ENCODE data around the gene FOXP1.
"Not testable (repeated sequence)": the region's sequence is repeated elsewhere in the genome, so short reads cannot be mapped to it uniquely, and the experiment has no call there.

FOXP1 gene

DNA sequence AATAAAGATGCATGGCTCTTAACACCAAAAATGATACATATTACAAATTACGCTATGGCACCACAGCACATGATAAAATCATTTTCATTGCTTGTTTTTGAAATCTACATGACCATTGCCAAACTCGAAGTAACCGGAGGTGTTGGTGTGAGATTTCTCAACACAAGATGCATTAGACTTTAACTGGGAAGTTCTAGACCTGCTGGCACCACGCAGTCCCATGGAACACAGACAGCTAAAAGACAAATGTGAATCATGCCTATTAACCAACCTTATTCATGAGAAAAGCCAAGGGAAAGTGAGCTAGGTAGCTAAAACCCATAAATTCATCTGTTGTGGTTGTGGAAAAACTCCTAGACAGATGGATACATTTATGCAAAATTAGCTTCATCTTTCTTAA lies 595.4 kb downstream of the FOXP1 start:
- DNase-seq, result no peak

DNA sequence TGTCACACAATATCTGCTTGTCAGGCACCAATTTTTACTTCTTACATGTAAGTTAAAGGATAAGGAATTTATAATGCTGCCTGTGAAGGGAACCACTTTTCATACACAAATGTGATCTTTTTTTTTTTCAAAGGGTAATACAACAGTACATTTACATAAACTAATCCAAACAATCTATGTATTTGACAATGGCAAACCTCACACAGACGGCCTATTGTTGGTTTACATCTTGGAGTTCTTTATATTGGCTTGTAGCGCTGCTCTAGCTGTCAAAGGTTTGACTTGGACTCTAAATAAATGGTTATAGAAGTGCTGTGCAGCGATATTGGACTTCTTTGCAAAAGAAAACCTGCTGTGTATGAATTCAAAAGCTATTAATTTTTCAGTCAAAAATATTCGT lies 598.0 kb downstream of the FOXP1 start:
- no peak for DNase-seq

DNA sequence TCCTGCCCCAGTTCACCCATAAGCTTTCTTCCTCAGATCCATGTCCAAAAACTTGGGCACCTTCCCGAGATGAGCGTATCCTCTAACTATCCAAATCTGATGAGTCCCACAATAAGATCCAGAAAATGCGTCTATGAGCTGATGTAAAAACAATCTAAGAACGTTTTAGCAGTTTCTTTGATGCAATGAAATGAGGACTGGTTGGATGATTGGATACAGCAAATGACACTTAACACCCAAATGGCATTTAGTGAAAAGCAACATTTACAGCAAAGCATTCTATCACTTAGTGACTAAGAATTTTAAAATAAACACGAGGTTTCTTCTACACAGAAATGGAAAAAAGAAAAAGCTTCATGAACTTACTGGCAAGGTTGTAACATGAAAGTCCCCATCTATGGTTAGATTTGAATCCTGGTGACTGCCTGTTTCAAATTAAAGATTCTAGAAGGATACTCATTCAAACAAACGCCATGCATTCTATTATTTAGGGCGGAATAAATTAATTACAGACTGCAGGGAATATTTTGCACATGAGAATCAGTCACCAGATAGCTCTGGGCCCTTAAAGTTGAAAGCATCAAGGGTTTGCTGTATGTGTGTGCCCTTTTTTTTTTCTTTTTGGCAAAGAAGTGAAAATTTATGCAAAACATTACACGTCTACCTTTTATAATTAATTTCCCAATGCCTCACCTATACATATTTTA lies 598.6 kb downstream of the FOXP1 start:
- no peak for DNase-seq

DNA sequence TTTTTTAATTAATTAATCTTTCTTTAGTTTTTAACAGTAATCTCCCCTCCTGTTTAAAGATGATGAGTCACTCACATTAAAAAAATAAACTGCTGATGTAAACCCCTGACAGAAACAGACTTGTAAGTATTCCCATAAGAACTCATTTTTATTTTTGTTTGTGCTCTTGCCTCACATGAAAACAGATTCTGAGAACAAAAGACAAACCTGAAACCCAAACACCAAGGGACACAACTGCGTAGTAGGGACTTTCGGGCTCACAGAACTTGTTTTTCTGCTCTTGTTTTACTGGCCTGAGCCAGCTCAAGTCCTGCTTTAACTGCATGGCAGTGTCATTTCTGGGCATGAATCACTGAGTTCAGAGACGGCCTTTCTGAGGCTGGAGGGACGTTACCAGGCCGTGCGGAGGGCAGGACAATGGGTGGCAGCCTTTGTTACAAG lies 600.8 kb downstream of the FOXP1 start:
- DNase-seq, result no peak

DNA sequence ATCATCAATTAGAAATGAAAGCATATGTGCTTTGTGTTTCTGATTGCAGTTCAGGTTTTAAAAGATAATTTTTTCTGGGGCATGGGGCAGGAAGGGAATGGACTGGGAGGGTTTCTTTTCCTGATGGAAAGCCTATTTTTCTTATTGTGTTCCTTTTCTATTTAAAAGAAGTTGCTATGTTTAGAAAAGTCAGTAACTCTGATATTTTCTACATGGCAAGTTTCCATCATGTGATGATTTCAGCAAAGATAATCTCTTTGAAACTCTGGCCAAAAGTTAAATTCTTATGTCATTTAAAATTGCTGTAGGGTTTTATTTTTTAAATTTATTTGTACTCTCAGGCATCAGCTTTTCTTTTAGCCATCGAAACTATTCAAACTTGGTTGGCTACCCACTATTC lies 601.2 kb downstream of the FOXP1 start:
- no peak for DNase-seq

DNA sequence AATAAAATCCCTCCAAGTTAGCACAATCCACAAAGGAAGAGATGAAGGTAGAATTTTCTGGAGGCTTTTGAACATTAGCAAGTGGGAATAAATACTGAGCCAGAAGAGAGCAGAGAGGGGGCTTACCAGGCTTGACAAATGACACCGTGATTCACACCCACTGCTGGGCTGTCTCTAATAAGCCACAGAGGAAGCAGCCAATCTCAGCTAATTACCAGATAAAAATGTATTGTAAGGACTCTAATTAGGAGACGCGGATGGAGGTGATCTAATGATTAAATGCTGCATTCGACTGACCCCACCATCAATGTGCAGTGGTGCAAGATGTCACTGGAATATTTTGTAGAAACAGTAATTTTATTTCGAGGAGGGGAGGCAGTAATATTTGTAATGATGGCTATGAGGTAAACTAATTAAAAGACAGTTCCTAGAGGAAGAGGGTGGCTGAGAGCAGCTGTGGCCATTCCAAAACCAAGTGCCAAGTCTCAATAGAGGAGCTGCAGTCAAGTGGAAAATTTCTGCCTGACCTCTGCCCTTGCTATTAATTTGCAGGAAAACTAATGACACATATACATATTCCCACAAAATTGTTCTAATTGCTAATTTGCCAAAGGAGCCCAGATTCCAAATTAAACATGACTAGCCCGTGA lies 602.2 kb downstream of the FOXP1 start:
- no peak for DNase-seq

DNA sequence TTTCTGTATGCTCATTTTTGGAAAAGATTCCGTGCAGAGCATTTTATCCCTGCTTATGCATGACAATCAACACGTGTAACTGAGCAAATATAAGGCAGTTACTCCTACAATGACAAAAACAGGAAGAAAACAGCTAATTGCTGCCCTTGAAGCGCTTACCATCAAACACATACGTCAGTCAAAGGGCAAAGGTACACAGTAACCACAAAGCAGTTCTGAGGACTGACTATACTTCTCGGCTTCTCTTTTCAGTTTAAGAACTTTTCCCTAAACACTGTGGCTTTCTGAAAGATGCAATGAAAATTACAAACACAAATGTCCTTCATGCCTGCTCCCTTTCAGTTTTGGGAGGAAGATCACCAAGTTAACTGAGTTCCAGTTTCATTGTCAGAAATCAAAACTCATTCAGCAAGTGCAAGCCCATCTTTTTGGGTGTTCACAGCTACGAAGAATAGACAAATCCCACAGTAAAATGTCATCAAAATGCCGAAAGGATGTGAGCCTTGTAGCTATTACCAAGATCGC lies 602.8 kb downstream of the FOXP1 start:
- no peak for DNase-seq

DNA sequence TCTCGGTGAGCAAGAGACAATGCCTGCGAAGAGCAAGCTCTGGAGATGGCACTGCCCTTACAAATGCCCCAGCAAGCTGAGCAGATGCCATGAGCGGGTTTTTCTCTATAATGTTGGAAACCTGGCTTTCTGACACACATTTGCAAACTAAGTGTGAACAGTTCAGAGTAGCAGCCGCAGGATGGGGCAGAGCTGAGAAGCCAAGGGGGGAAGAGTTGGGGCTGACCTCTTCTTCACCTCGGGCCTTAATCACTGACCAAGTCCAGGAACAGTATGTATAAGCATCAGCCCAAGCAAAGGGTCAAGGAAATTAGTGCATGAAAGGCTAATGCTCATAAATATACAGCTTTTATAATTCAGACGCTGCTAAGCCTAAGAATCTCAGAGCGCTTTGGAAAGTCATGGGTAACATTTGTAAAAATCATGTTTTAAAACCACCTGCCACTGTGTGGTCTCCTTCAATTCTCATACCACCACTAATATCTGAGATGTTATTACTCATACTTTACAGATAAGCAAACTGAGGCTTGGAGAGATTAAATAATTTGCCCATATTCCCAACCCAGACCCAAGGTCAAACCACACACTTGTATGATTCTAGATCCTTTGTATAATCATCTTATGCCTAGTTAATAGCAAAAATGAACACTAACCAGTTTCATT lies 603.4 kb downstream of the FOXP1 start:
- no peak for DNase-seq

DNA sequence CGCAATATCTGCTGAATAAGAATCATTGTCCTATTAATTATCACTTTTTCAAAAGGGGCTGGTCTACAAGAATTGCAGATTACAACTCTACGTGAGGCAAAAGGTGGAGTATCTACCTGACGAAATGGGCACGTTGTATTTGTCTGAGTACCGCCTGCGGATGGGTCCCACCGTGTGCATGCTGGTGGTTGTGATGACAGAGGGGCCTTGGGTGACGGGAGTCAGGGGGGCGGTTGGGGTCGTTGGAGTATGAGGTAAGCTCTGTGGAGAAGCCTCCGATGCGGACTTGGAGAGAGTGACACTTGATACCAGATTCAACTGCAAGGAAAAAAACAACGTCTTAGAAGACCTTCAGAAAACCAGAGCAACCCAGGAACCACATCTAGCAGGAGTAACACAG lies 605.8 kb downstream of the FOXP1 start:
- DNase-seq, result no peak

DNA sequence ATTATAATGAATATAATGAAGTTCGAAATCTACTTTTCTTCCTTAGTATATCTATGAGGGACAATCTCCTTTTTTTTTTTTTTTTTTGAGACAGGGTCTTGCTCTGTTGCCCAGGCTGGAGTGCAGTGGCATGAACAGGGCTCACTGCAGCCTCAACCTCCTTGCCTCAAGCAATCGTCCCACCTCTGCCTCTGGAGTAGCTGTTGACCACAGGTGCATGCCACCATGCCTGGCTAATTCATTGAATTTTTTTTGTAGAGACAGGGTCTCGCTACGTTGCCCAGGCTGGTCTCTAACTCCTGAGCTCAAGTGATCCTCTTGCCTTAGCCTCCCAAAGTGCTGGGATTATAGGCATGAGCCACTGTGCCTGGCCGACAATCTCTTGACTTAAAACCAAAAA lies 607.5 kb downstream of the FOXP1 start:
- not testable (repeated sequence) for DNase-seq

DNA sequence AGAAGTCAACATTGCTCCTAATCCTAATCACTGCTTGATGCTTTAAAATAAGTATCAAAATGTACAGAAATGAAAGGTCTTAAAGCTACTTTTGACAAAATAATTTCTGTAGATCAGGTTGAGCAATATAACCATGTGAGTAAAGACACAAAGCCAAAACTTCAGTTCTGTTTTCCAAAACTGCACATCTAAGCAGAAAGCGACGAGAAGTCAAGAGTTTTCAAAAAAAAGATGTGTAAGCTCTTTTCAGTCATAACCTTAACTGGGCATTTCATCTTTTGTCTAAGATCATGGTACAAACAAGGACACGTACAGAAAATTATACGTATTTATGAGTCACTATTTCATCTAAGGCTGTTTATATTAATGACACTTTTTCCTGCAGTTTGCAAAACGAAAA lies 608.8 kb downstream of the FOXP1 start:
- DNase-seq, result no peak

DNA sequence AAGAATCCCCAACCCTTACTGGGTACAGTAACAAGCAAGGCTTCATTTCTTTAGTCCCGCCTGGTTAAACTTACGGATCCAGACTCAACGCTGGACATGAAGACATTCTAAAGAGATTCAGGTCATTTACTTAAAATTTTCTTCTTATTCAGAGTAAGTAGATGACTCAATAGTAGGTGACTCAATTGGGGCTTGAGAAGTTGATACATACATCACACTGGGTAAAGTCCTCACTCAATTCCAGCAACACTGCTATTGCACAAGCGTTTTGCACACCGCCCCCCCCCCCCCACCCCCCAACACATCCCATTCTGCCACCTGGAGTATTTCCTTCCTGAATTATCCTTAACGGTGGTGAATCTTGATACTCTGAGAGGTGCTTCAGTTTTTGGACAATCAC lies 610.0 kb downstream of the FOXP1 start:
- no peak for DNase-seq

DNA sequence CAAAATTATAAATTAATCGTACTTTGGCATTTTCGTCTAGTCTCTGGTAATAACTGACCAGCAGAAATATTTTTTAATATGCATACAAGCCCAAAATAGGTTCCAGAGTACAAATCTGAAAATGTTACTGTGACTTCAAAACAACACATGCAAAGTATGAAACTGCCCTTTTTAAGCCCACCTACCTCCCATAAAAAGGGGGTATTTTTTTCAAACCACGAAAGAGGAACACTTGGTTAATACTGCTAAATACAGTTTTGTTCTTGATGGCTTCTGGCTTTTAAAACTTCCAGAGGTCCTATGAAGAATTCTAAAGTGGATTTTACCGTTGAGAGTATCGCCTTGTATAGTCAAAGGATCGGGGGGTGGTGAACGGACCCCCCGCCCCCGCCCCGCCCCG lies 610.7 kb downstream of the FOXP1 start:
- DNase-seq, result no peak

DNA sequence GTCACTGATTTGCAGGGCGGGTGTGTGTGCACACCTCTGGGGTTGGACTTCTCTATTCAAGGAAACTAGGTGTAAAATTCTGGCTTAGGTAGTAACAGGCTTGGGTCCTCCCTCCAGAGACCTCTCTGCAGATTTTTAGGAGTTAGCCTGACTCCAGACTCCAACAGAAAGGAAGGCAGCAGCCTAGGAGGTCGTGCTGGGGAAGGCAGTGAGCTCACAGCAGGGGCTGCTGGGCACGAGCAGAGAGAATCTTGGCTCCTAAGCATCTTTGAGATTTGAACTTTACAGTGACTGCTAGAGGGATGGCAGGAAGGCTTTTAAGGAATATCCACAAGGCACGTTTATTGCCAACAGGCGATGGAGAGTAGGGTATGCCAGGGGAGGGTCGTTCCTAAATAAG lies 612.6 kb downstream of the FOXP1 start:
- no peak for DNase-seq

DNA sequence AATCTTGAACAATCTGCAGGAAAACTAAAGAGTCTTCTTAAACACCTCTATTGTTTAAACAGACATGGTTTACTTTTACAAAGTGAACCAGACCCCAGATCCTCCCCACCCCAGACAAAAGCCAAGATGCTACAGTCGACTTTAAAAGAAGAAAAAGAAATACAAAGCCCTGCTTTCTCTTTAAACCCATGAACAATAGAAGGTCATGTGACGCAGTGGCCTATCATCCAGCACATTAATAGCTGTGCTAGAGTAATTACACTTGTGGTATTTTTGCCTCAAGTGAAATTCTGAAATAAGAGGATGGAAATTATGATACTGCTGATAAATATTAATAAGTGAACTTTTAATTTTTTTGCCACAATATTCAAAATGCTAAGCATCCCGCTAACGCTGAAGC lies 613.4 kb downstream of the FOXP1 start:
- no peak for DNase-seq

DNA sequence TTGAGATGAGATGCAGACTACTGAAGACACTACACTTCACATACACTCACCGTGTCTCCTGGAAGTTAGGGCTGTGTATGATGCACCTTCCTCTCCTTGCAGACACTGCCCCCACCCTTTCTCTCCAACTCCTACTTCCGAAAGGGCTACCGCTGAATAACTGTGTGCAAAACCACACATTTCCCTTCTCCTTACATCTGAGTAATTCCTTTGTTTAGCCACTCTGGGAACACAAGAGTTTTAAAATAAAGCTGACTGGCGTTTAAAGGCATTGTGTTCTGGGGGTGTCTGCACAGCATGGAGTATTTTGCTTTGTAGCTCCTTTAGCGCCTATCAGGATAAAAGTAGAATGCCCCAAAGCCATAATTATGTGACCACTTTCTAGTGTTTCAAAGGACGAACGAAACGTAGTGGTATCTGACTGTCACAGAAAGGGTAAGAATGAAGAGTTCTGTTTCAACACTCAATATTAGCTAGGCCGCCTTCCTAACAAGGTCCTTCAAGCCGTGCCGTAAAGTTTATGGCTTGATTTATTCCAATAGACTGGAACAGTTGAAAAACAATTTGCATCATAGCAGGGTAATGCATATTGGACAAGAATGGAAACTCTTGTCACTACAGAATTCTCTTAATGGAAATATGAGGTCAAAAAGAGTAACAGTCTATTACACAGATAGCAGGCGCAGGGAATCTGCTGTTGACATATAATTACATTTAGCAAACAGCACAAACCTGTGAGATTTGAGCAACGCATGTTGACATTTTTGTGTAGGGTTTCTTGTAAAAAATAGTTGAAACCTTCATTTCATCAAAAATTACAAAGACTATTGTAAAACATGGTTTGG lies 619.9 kb downstream of the FOXP1 start:
- DNase-seq, result no peak

DNA sequence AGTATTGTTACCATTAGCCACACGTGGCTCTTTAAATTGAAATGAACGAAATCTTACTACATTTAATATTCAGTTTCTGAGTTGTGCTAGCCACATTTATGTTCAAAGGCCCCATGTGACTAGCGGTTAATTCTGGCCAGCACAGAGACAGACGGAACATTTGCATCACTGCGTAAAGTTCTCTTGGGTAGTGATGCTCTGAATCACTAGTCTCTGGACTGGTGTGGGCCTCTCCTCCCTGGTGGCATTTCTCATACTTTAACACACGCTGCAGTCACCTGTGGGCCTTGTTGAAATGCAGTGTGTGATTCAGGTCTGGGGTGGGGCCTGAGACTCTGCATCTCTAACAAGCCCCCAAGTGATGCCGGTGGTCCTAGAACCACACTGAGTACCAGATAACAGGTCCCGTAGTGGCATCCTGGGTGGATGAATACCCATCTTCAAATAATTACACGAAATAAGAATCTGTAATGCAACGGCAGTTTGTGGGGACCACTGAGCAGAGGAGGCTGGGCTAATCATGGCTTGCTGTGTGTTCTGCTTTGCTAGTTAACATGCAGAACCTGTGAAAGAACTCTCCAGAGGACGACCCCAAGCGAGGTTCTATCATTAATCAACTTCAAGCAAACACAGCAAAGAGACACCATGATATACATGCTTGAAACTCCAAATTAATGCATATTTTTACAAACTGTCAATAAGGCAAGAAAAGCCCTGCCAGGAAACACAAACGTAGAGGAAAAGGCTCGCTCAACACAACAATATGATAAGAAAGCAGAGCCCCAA lies 623.8 kb downstream of the FOXP1 start:
- no peak for DNase-seq

DNA sequence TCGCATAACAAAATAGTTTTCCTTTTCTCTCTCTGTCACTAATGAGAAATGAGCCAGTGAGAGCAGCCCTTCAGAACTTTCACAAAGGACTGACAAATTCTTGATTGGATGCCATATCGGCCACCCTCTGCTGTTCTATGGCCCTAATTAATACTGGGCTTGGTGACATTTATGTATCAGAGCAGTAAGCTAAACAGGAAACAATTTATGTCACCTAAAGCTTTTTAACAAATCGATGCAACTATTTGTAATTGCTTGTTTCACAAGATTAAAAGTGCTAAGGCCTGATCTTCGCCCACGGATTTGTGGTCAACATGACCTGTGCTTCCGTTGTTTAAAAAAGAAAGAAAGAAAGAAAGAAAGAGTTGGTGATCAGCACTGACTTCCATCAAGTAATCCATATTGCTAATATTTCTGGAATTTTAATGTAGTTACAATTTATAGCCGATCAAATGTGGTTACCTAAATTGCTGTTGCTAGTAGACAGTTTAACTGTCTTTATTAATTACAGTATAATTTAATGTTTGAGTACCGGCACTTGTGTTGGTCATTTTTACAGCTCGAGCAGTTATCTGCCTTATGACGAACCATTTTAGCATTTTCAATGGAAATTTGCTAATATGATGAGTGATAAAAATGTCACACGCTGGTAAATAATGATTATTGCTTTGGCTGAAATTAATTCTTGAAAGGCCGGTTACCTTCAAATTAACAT lies 631.3 kb downstream of the FOXP1 start:
- no peak for DNase-seq

DNA sequence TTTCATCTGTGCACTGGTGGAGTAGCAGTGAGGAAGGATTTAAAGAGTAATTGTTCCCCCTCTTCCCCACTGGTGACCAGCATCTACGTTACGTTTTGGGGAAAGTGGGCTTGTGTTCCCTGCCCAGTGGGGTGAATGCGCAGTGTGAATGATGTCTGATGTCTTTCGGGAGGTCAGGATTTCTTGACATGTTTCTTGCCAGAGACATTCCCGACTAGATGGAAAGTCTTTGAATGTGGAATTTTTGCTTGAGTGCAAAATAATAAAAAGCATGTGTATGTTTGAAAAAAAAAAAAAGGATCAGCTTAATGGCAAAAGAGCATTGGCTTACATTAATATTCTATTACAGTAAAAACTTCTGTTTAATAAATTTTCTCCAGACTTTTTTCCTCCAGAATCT lies 632.2 kb downstream of the FOXP1 start:
- no peak for DNase-seq

DNA sequence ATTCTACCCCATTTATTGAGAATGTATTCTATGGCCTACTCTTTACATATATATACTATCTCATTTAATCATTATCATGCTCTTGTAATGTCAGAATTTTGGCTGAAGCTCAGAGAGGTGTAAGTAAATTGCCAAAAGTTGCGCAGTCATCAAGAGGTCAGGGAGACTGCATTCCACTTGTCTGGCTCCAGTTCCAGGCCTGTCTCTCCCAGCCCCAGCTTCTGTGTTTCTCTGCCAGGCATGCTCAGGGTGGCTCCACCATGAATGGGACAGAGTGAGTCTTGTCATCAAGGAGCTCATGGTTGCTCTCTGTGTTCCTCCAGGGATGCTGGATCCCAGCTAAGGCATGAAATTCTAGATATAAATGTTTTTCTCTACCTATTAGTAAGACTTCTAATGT lies 635.9 kb downstream of the FOXP1 start:
- DNase-seq, result no peak

DNA sequence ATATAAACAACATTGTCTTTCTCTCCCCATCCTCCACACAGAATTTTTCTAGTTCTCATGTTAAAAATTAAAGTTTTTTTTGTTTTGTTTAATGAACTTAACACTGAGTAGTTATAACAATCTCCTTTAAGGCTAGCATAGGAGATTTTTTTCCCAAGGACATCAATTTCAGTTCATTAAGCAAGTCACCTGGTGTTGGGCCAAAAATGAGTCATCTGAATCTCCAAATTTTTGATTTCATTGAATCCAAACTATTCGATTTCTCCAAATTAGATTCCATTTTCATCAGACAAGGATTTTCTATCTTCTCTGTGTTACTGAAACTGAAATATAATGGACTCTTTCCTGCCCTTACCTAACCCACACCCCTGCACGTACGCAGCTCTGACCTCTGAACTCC lies 639.6 kb downstream of the FOXP1 start:
- DNase-seq, result no peak
